ENCODE data around the gene IL16. TPM values are rescaled to one million over a fixed set of nuclear protein-coding genes. Genes with fewer than 3 reads are reported as not detected.

IL16 gene
- total RNA-seq, 2 donors from 2014 or later, result 11.1 to 17.1 TPM

DNA sequence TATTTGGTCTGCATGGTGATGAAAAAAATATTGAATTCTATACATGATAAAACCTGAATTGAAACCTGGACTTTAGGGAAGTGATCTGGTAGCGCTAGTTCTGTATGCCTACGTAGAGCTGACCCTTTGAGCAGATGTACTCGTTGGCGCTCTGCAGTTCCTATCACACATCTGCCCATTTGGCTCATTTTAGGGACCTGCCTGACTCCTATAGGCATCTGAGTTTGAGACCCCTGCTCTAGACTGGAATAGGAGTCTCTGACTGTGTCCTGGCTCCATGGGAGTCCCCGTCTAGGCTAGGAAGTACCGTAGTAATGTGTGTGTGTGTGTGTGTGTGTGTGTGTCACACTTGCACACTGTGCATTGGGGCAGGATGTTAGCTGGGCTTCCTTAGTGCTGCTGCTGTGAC, 106.0 kb downstream of the IL16 start:
- Histone ChIP-seq H3K4me1 (ENCODE audit: control insufficient read depth in 1 of 2, low read depth in 2 of 2) (peaks cover 0 to 5% of the 10 kb centered on the region in 2 donors), H3K27me3 (replicated peaks; ENCODE audit: insufficient read depth) (no peaks in the 10 kb centered on the region), H3K36me3 (no peaks in the 10 kb centered on the region), H3K9me3 (no peaks in the 10 kb centered on the region), H3K27ac (no peak overlapping the region), H3K4me3 (no peak overlapping the region)
- TF ChIP-seq, protein P1, sequence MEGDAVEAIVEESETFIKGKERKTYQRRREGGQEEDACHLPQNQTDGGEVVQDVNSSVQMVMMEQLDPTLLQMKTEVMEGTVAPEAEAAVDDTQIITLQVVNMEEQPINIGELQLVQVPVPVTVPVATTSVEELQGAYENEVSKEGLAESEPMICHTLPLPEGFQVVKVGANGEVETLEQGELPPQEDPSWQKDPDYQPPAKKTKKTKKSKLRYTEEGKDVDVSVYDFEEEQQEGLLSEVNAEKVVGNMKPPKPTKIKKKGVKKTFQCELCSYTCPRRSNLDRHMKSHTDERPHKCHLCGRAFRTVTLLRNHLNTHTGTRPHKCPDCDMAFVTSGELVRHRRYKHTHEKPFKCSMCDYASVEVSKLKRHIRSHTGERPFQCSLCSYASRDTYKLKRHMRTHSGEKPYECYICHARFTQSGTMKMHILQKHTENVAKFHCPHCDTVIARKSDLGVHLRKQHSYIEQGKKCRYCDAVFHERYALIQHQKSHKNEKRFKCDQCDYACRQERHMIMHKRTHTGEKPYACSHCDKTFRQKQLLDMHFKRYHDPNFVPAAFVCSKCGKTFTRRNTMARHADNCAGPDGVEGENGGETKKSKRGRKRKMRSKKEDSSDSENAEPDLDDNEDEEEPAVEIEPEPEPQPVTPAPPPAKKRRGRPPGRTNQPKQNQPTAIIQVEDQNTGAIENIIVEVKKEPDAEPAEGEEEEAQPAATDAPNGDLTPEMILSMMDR (IDR thresholded peaks at IDR 0.05), result no peak
- ATAC-seq (ENCODE audit: insufficient number of reproducible peaks, low FRiP score, low read depth) (no peak), DNase-seq (ENCODE audit: low spot score) (no peak)

DNA sequence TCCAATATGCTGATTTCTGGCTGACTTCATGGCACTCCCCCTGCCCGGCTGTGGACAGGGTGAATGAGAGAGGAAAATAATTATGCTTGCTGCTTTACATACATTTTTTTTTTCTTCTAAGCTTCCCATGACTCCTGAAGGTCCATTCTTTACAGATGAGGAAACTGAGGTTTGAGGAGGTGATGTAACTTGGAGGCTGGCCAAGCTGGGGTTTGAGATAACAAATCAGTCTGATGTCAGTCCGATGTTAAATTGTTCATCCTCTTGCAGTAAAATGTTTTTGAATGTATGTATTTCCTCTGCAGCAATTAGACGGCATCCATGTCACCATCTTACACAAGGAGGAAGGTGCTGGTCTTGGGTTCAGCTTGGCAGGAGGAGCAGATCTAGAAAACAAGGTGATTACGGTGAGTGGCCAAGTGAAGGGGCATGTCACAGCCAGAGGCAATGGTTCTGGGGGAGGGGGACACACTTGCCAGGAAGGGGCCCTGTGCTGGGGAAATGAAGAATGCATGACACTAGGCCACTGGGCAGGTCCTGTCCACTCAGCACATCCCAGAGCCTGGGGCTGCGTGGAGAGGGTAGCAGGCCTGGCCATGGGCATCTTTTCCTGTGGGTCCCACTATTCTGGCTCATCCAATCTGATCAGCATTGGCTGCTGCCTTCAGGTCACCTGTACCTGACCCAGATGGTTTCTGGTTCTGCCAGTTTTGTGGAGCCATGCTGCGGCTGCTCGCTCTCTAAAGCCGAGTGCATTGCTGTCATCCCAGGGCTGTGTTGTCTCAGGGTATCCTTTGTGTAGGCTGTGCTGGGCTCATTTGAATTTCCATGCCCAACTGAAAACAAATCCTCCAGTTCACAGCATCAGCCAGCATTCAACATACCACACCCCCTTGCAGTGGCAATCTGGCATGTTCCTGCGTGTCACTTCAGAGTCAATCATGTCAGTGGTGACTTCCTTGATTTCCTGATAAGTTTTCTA, 106.9 kb downstream of the IL16 start:
- H3K9me3 ChIP-seq, result no peaks in the 10 kb centered on the region
- DNase-seq (ENCODE audit: low spot score) (no peak), ATAC-seq (ENCODE audit: insufficient number of reproducible peaks, low FRiP score, low read depth) (no peak)
- H3K27me3 ChIP-seq (replicated peaks; ENCODE audit: insufficient read depth), result no peaks in the 10 kb centered on the region
- peaks cover 0 to 5% of the 10 kb centered on the region in 2 donors for H3K4me1 ChIP-seq (ENCODE audit: control insufficient read depth in 1 of 2, low read depth in 2 of 2)
- peak overlapping the region in 1 of 2 donors; percentile 19 for H3K27ac ChIP-seq
- TF ChIP-seq, protein P1 (IDR thresholded peaks at IDR 0.05), result no peak
- H3K36me3 ChIP-seq, result no peaks in the 10 kb centered on the region
- no peak overlapping the region for H3K4me3 ChIP-seq

DNA sequence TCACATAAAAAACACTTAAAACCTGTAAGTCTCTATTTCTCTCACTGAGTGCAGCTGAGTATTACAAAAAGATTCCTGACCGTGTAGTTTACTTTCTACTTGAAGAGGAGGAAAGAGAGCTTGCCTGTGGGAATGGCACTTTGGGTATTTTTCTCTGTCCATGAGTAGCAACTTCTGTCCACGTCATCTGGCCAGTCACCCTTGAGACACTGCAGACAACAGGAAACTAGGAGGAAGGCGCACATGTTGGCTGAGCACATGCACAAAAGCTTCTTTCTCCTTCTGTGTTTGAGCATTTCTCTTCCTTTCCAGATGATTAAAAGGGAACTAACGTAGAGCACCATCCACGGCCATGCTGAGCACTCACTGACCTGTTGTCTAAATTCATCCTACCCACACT, 107.5 kb downstream of the IL16 start:
- no peak for ATAC-seq (ENCODE audit: insufficient number of reproducible peaks, low FRiP score, low read depth)

DNA sequence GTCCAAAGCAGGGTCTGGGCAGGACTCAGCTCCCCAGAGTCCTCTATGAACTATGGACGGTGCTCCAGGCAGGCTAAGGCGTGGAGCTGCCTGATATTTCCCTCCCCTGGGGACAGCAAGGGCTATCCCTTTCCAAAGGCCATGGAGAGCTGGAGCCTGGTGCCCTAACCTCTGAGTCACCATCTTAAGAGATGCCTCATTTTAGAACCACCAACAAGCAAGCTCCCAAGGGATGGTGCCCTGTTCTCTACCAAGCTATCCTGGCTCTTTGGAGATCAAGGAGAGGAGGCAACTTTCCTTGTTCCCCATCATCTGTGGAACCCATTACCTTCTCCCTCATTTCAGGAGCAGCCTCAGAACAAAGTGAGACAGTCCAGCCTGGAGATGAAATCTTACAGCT, 111.6 kb downstream of the IL16 start:
- no peak for DNase-seq (ENCODE audit: low spot score)

More for the DNA sequence above, 107.5 kb downstream of the IL16 start:
- peaks cover 0 to 5% of the 10 kb centered on the region in 2 donors for H3K4me1 ChIP-seq (ENCODE audit: control insufficient read depth in 1 of 2, low read depth in 2 of 2)
- no peaks in the 10 kb centered on the region for H3K9me3 ChIP-seq
- no peaks in the 10 kb centered on the region for H3K27me3 ChIP-seq (replicated peaks; ENCODE audit: insufficient read depth)
- no peaks in the 10 kb centered on the region for H3K36me3 ChIP-seq
- H3K27ac ChIP-seq, result peak overlapping the region in 1 of 2 donors; percentile 19
- no peak for DNase-seq (ENCODE audit: low spot score)
- TF ChIP-seq, protein P1 (IDR thresholded peaks at IDR 0.05), result no peak
- no peak overlapping the region for H3K4me3 ChIP-seq

More for the DNA sequence above, 111.6 kb downstream of the IL16 start:
- no peak overlapping the region for H3K27ac ChIP-seq
- H3K9me3 ChIP-seq, result no peaks in the 10 kb centered on the region
- H3K36me3 ChIP-seq, result no peaks in the 10 kb centered on the region
- TF ChIP-seq, protein P1 (IDR thresholded peaks at IDR 0.05), result no peak
- no peak overlapping the region for H3K4me3 ChIP-seq
- no peak for ATAC-seq (ENCODE audit: insufficient number of reproducible peaks, low FRiP score, low read depth)
- no peaks in the 10 kb centered on the region for H3K27me3 ChIP-seq (replicated peaks; ENCODE audit: insufficient read depth)
- peaks cover 7 to 21% of the 10 kb centered on the region in 2 donors for H3K4me1 ChIP-seq (ENCODE audit: control insufficient read depth in 1 of 2, low read depth in 2 of 2)
